H1 (cell line): Measurements from ENCODE around the gene TOP3A. TPM values are rescaled to one million over a fixed set of nuclear protein-coding genes. Genes with fewer than 3 reads are reported as not detected.

Source experiments
- CTCF ChIA-PET: fragments of 300-600 bp; sonication (Branson Sonifier 250); formaldehyde crosslinking; loops from one replicate; lab custom pipeline; 2021; ENCODE audit not compliant: partially characterized antibody; lab: Charles Lee
- POLR2A ChIA-PET: fragments of 300-600 bp; sonication (Branson Sonifier 250); formaldehyde crosslinking; loops from one replicate; lab custom pipeline; 2021; ENCODE audit warnings: inconsistent platforms; ENCODE audit not compliant: partially characterized antibody; lab: Charles Lee
- DNase-seq, 2 experiments: peaks; one replicate each; pipeline versions ENCODE4 v3.0.0 to v3.0.0-alpha.2; 2010 to 2022; ENCODE audit warnings: low spot score in 2 of 2, low read depth in 1 of 2, mixed read lengths in 1 of 2
- FAIRE-seq: peaks from 2 replicates; lab custom pipeline; 2011; peaks lifted over from hg19 to GRCh38; lab: Jason Lieb, UNC
- H2AFZ ChIP-seq: 2 replicates; pipeline ENCODE4 v1.8.1; 2012; ENCODE audit warnings: low read length, inconsistent platforms
- H2AK5ac ChIP-seq: 2 replicates; pipeline ENCODE4 v1.6.1; 2013; ENCODE audit warnings: low read depth, low read length
- H2BK120ac ChIP-seq: replicated peaks from 2 replicates; pipeline ENCODE3; 2013; ENCODE audit warnings: low read depth, low read length, inconsistent platforms
- H2BK12ac ChIP-seq: 2 replicates; pipeline ENCODE4 v1.6.1; 2013; ENCODE audit warnings: low read depth, low read length
- H2BK15ac ChIP-seq: 2 replicates; pipeline ENCODE4 v1.6.1; 2013; ENCODE audit warnings: low read length
- H2BK20ac ChIP-seq: 2 replicates; pipeline ENCODE4 v1.6.1; 2013; ENCODE audit warnings: low read length
- H2BK5ac ChIP-seq: 2 replicates; pipeline ENCODE4 v1.6.1; 2013; ENCODE audit warnings: low read depth, low read length
- H3K14ac ChIP-seq: 2 replicates; pipeline ENCODE4 v1.6.1; 2013; ENCODE audit warnings: inconsistent platforms; ENCODE audit not compliant: insufficient read length
- H3K18ac ChIP-seq: 2 replicates; pipeline ENCODE4 v1.6.1; 2013; ENCODE audit warnings: low read length; ENCODE audit errors: extremely low read depth
- H3K23ac ChIP-seq: 2 replicates; pipeline ENCODE4 v1.6.1; 2013; ENCODE audit warnings: inconsistent platforms; ENCODE audit not compliant: insufficient read length
- H3K23me2 ChIP-seq: 2 replicates; pipeline ENCODE4 v1.6.1; 2013; ENCODE audit warnings: low read depth, low read length
- H3K27ac ChIP-seq: 2 replicates; pipeline ENCODE4 v1.6.1; 2011; ENCODE audit warnings: low read depth, low read length, inconsistent platforms
- H3K27me3 ChIP-seq, 4 experiments: replicated peaks in 1 of 4; 1 replicate in 1 of 4; 2 replicates in 3 of 4; pipeline versions ENCODE4 v1.6.1 to v1.8.1; 2011 to 2013; ENCODE audit warnings: low read length in 3 of 4, mild to moderate bottlenecking in 3 of 4, inconsistent platforms in 2 of 4, mixed read lengths in 2 of 4, moderate library complexity in 1 of 4; ENCODE audit not compliant: control insufficient read depth in 3 of 4, insufficient read depth in 3 of 4; ENCODE audit errors: extremely low read depth in 1 of 4
- H3K36me3 ChIP-seq, 4 experiments: 2 replicates each; pipeline versions ENCODE4 v1.6.1 to v1.8.1; 2011 to 2013; ENCODE audit warnings: mild to moderate bottlenecking in 4 of 4, low read length in 3 of 4, moderate library complexity in 2 of 4, control low read depth in 1 of 4, inconsistent platforms in 1 of 4; ENCODE audit not compliant: insufficient read depth in 4 of 4, control insufficient read depth in 2 of 4
- H3K4ac ChIP-seq: replicated peaks from 2 replicates; pipeline ENCODE3; 2013; ENCODE audit warnings: low read length, low read depth, mixed read lengths, inconsistent platforms; ENCODE audit not compliant: insufficient read length
- H3K4me1 ChIP-seq, 4 experiments: replicated peaks in 1 of 4; 1 replicate in 1 of 4; 2 replicates in 3 of 4; pipeline versions ENCODE4 v1.6.1 to v1.8.1; 2011 to 2013; ENCODE audit warnings: low read length in 3 of 4, inconsistent platforms in 2 of 4, mixed read lengths in 1 of 4; ENCODE audit not compliant: insufficient read depth in 4 of 4, control insufficient read depth in 3 of 4
- H3K4me2 ChIP-seq, 2 experiments: 2 replicates each; pipeline versions ENCODE4 v1.6.1 to v1.8.1; 2011 to 2013; ENCODE audit warnings: low read depth in 2 of 2, low read length in 2 of 2, control low read depth in 1 of 2, inconsistent platforms in 1 of 2, mild to moderate bottlenecking in 1 of 2; ENCODE audit not compliant: insufficient read depth in 1 of 2
- H3K4me3 ChIP-seq, 4 experiments: fragments of 200-600, 300-600 bp in 1 of 4; sonication (generic), shearing (Covaris generic), sonication (Bioruptor Twin) in 1 of 4; 2 replicates each; pipeline versions ENCODE4 v1.5.1 to v1.8.1; 2011 to 2016; ENCODE audit warnings: low read length in 4 of 4, low read depth in 3 of 4, control low read depth in 2 of 4, inconsistent platforms in 2 of 4, mild to moderate bottlenecking in 2 of 4, mixed read lengths in 1 of 4, moderate library complexity in 1 of 4; ENCODE audit not compliant: insufficient read depth in 2 of 4; ENCODE audit errors: extremely low read depth in 1 of 4
- H3K56ac ChIP-seq: replicated peaks from 2 replicates; pipeline ENCODE3; 2013; ENCODE audit warnings: low read depth, mild to moderate bottlenecking, mixed read lengths, low read length, inconsistent platforms; ENCODE audit not compliant: insufficient read length
- H3K79me1 ChIP-seq: 2 replicates; pipeline ENCODE4 v1.6.1; 2013; ENCODE audit warnings: low read depth, low read length, control low read depth
- H3K79me2 ChIP-seq, 2 experiments: 2 replicates each; pipeline versions ENCODE4 v1.6.1 to v1.8.1; 2012 to 2013; ENCODE audit warnings: low read length in 2 of 2, mild to moderate bottlenecking in 2 of 2, inconsistent platforms in 1 of 2; ENCODE audit not compliant: insufficient read depth in 2 of 2, control insufficient read depth in 1 of 2
- H3K9ac ChIP-seq, 4 experiments: replicated peaks in 1 of 4; 1 replicate in 1 of 4; 2 replicates in 3 of 4; pipeline versions ENCODE4 v1.6.1 to v1.8.1; 2011 to 2013; ENCODE audit warnings: low read depth in 3 of 4, low read length in 3 of 4, control low read depth in 2 of 4, mild to moderate bottlenecking in 2 of 4, moderate library complexity in 2 of 4, inconsistent platforms in 1 of 4; ENCODE audit errors: extremely low read depth in 1 of 4
- H3K9me3 ChIP-seq, 2 experiments: 2 replicates each; pipeline versions ENCODE4 v1.6.1 to v1.8.1; 2012 to 2013; ENCODE audit warnings: mild to moderate bottlenecking in 2 of 2, moderate library complexity in 2 of 2, control low read depth in 1 of 2, inconsistent platforms in 1 of 2, low read depth in 1 of 2, low read length in 1 of 2, mixed read lengths in 1 of 2; ENCODE audit not compliant: insufficient read depth in 2 of 2
- H4K20me1 ChIP-seq, 2 experiments: replicated peaks in 1 of 2; 2 replicates each; pipeline versions ENCODE3 to v1.8.1; 2011 to 2013; ENCODE audit warnings: inconsistent platforms in 2 of 2, low read length in 2 of 2, mild to moderate bottlenecking in 1 of 2; ENCODE audit not compliant: insufficient read depth in 2 of 2, control insufficient read depth in 1 of 2
- H4K5ac ChIP-seq: 2 replicates; pipeline ENCODE4 v1.6.1; 2013; ENCODE audit warnings: low read length, low read depth, mixed read lengths, inconsistent platforms; ENCODE audit not compliant: insufficient read length
- H4K8ac ChIP-seq: 2 replicates; pipeline ENCODE4 v1.8.0; 2013; ENCODE audit warnings: mild to moderate bottlenecking, moderate library complexity, low read length, inconsistent platforms; ENCODE audit not compliant: insufficient read depth; ENCODE audit errors: extremely low read depth
- H4K91ac ChIP-seq: replicated peaks from 2 replicates; pipeline ENCODE3; 2013; ENCODE audit warnings: low read length, mixed read lengths, inconsistent platforms; ENCODE audit not compliant: insufficient read length
- CTBP2 ChIP-seq: IDR thresholded peaks from 2 replicates; pipeline ENCODE4 v1.7.0; 2011; ENCODE audit warnings: borderline replicate concordance, mild to moderate bottlenecking, moderate library complexity, mixed read lengths, low read length; ENCODE audit not compliant: insufficient read depth, insufficient read length
- POLR2AphosphoS5 ChIP-seq: IDR thresholded peaks from 2 replicates; pipeline ENCODE4 v1.6.1; 2011; ENCODE audit warnings: low read depth, low read length
- SP2 ChIP-seq: IDR thresholded peaks from 2 replicates; pipeline ENCODE4 v1.6.1; 2012; ENCODE audit warnings: mild to moderate bottlenecking, low read length, inconsistent platforms
- SP4 ChIP-seq: IDR thresholded peaks from 2 replicates; pipeline ENCODE4 v1.6.1; 2012; ENCODE audit warnings: low read length, inconsistent platforms
- TAF1 ChIP-seq: IDR thresholded peaks from 2 replicates; pipeline ENCODE4 v1.6.1; 2011; ENCODE audit warnings: mild to moderate bottlenecking, low read depth, low read length
- TAF7 ChIP-seq: optimal IDR thresholded peaks from 2 replicates; pipeline ENCODE3; 2011; ENCODE audit warnings: low read depth, mild to moderate bottlenecking, inconsistent platforms, low read length, moderate library complexity, borderline replicate concordance
- WGBS, 2 experiments: shearing (Covaris generic) in 1 of 2; methylation state at CpG; one replicate each; pipeline versions ENCODE4 v1.1.6 to v1.1.7; 2013 to 2015; ENCODE audit warnings: low lambda C conversion rate in 2 of 2, mixed read lengths in 2 of 2, inconsistent platforms in 1 of 2, low coverage in 1 of 2, missing lambda C conversion rate in 1 of 2; ENCODE audit not compliant: insufficient replicate concordance in 2 of 2, insufficient coverage in 1 of 2, insufficient read length in 1 of 2; ENCODE audit errors: extremely low coverage in 1 of 2, missing lambda C conversion rate in 1 of 2; 5-methylcytosine and 5-hydroxymethylcytosine counted together
- polyA plus RNA-seq, 7 experiments: library from polyadenylated mRNA; depleted of rRNA in 3 of 7; stranded (reverse) in 5 of 7; unstranded in 2 of 7; fragments of >200 nt in 5 of 7; fragments of 200-250 nt in 2 of 7; gene quantifications; 1 replicate in 5 of 7; 2 replicates in 1 of 7; 4 replicates in 1 of 7; pipeline versions ENCODE4 v1.2.1 to v1.2.3, GENCODE V29; 2011 to 2013; ENCODE audit warnings: missing spikeins in 2 of 7, mixed read lengths in 2 of 7
- total RNA-seq: library from RNA; stranded (reverse); fragmentation: NEBNext Ultra II Directional; extraction: Animal tissue kit (Norgen Biotek cat#: 25700); gene quantifications from 2 replicates; pipeline ENCODE4 v1.2.1, GENCODE V29; 2021
- TF ChIP-seq, protein P1 (sequence below): IDR thresholded peaks from 2 replicates; pipeline ENCODE4 v1.6.1; 2012; ENCODE audit warnings: low read length, inconsistent platforms

The TOP3A gene
- total and polyA plus RNA-seq, 2 of the 8 experiments (the other 6 are each of a cell fraction or from before 2014, with no cell fraction given): 23.4 to 54.3 TPM

DNA sequence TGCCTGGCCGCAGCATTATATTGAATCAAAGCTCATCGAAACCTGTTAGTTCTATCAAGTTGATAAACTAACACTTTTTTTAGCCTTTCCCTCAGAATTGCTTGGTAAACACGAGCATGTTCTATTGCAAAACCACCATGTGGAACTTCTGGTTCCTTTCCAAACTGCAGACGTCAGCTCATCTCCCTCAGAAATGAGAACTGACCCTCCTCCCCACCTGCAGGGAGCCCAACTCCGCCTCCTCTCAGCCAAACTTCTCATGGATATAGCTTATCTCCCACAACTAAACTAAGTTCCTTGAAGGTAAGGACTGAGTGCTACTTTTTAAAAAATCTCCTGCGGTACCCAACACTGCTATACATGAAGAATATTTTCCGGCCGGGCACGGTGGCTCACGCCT lies 41.8 kb upstream of the TOP3A start:
- Histone ChIP-seq H2BK15ac (no peak overlapping the region), H2BK5ac (no peak overlapping the region), H4K8ac (no peak overlapping the region), H3K36me3 (peaks cover 12 to 40% (median 28%) of the 10 kb centered on the region in 4 experiments; a peak in 7 of 8 replicates), H3K4me1 (no peaks in the 10 kb centered on the region), H3K9ac (no peak overlapping the region), H3K9me3 (no peaks in the 10 kb centered on the region), H3K4me2 (no peak overlapping the region), H2BK12ac (no peak overlapping the region), H2AK5ac (no peak overlapping the region), H3K27ac (no peak overlapping the region), H3K79me1 (peaks cover 3% of the 10 kb centered on the region; the same call in 1 of the 2 replicates), H2BK20ac (no peak overlapping the region), H3K23ac (no peak overlapping the region)
- no peak for FAIRE-seq
- CTCF ChIA-PET: interaction anchor here (1.1 to 1.4 kb wide), 2 partner anchors 35 to 140 kb away, joined by 3 to 4 read pairs; no protein-coding TSS in a partner anchor
- TF ChIP-seq SP2: no peak
- TF ChIP-seq SP4: no peak
- TF ChIP-seq CTBP2: no peak
- TF ChIP-seq POLR2AphosphoS5: no peak
- TF ChIP-seq, protein P1, sequence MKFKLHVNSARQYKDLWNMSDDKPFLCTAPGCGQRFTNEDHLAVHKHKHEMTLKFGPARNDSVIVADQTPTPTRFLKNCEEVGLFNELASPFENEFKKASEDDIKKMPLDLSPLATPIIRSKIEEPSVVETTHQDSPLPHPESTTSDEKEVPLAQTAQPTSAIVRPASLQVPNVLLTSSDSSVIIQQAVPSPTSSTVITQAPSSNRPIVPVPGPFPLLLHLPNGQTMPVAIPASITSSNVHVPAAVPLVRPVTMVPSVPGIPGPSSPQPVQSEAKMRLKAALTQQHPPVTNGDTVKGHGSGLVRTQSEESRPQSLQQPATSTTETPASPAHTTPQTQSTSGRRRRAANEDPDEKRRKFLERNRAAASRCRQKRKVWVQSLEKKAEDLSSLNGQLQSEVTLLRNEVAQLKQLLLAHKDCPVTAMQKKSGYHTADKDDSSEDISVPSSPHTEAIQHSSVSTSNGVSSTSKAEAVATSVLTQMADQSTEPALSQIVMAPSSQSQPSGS: no peak
- no peak for TF ChIP-seq TAF1
- no peak for TF ChIP-seq TAF7
- TF ChIP-seq, all 59 proteins: peak for 0
- Histone ChIP-seq H4K91ac (no peak overlapping the region), H2BK120ac (no peak overlapping the region), H4K20me1 (no peaks in the 10 kb centered on the region), H2AFZ (no peak overlapping the region), H3K4me3 (no peak overlapping the region), H3K4ac (no peak overlapping the region), H3K23me2 (no peaks in the 10 kb centered on the region), H3K18ac (no peak overlapping the region), H3K79me2 (peaks cover 4 to 25% of the 10 kb centered on the region in 2 experiments), H3K27me3 (no peaks in the 10 kb centered on the region), H3K14ac (no peak overlapping the region), H3K56ac (no peak overlapping the region), H4K5ac (no peak overlapping the region)
- POLR2A ChIA-PET: interaction anchor here (1.0 to 1.3 kb wide), 3 partner anchors 34 to 106 kb away, joined by 4 read pairs; no protein-coding TSS in a partner anchor
- WGBS, 2 experiments: 95% methylated on average over 10 of the region's 10 CpGs; no CpG with 5 or more reads in 1 of the 2 experiments
- DNase-seq: no peak
